ENCODE data around the gene SMPD4.
"Not testable (repeated sequence)": the region's sequence is repeated elsewhere in the genome, so short reads cannot be mapped to it uniquely, and the experiment has no call there.

DNA sequence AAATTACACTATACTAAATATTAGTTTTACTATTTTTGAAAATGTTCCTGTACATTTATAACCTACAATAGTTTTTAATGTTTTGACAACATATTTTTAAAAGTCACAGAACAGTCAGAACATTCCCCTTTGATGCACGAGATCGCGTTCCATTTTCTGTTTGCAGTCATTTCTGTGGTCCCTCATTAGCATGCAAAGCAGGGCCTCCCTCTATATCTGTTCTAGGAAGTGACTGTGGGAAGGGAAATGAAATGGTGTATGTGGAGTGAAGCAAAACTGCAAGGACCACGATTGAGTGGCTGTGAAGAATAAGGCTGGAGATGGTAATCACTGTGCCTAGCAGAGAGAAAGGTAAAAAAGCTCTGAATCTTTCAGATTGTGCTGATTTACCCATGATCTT, 41.1 kb upstream of the SMPD4 start:
- not testable (repeated sequence) for TF ChIP-seq CTCF, POLR2A, POLR2AphosphoS5 (IDR thresholded peaks at IDR 0.05)

Data from breast epithelium (tissue), 3 donors.